ENCODE data around the gene HS3ST3A1.
"Not testable (repeated sequence)": the region's sequence is repeated elsewhere in the genome, so short reads cannot be mapped to it uniquely, and the experiment has no call there.

HS3ST3A1 gene

DNA sequence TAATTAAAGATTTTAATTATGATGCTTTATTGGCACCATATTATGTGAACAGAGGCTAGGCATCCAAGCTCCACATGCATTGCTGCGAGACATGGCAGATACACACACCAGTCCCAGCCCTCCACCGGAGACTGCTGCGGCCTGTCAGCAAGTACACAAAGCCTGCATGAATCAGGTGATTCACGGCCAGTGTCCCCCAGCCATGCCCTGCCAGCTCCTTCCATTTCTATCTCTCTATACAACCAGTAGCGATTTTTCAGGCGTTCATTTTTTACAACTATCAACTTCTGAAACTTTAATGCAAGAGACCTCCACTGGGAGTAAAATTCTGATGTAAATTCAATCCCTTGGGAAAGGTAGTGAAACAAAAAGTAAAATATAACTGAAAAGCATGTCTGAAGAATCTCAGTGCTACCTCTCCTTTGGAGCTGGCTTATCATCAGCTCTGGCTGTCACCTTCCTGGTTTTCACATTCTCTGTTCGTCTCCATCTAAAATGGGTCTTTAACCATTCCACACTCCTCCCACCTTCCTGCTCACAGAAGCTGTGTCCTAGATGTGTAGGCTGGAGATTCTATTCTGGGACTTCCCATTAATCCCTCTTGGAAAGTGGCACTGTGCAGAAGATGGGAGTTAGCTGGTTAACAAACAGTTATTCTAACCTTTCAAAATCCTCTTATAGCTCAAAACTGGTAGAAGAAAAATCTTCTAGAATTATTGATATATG lies 32.2 kb downstream of the HS3ST3A1 start:
- no peak for DNase-seq

DNA sequence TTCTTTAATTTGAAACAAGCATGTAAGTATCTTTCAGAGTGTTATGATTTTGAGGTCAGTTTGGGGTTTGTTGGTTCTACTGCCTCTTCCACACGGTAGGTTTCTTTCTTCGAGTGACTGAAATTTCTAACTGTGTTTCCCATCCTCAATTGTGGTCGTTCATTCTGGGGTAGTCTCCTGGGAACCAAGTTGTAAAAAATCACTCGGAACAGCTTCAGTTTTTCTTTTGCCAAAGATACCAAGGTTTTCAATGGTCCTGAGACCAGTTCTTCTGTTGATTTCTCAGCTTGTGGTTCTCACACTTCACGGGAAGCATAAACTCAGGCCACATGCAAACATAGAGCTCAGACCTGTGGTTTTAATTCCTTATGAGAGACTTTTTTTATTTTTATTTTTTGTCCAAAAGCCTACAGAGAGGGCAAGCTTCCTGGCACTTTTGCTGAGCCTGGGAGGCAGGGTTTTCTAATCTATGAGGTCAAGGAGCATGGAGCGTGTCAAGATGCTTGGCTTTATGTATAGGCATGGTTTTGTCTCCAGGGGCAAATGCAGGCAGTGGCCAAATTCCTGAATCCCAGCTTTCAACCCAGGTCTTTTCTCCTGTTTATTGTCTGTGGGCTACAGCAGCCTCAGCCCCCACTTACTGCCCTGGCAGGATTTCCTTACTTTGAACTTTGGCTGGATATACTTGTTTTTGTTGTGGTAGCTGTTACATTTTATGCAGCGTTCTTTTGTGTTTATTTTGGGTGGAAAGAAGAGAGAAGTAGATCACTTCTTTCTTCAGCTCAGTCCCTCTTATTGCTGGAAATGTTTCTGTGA lies 32.9 kb downstream of the HS3ST3A1 start:
- DNase-seq, result no peak

DNA sequence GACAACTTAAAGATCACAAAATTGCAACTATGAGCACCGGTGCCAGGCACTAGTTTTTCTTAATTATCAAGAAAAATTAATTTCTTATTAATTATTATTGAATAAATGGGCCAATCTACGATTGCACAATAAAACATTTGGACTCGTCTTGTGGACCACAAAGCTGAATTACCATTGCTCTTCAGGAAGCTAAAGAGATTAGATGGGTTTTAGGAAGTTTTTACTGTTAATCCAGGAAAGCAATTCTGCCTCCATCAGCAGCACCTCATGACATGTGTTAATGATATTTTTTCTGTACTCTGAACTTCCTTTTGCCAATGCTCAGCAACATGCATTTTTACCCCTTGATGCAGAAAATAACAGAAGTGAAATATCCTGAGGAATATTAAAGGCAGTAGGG lies 37.9 kb downstream of the HS3ST3A1 start:
- no peak for DNase-seq

DNA sequence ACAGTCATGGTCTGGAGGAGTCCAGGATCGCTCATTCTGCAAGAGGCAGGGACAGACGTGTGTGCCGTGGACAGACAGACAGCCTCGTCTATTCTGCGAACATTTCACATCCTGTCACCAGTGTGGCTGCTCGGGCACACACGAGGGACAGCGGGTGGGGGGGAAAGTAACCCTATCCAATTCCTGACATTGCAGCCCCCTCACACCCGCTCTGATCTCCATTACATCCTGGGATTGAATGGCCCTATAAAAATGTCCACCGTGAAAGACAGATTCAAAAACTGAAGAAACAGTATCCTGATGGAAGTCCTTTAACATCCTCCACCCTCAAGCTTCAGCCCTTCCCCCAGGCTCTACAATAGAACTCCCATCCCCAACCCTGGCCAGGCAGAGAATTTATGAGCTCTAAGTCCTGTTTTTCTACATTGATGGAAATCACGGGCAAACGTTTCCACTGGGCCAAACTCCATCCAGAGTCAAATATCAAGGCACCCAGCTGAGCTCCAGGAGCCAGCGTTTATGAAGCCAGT lies 39.4 kb downstream of the HS3ST3A1 start:
- DNase-seq, result no peak

DNA sequence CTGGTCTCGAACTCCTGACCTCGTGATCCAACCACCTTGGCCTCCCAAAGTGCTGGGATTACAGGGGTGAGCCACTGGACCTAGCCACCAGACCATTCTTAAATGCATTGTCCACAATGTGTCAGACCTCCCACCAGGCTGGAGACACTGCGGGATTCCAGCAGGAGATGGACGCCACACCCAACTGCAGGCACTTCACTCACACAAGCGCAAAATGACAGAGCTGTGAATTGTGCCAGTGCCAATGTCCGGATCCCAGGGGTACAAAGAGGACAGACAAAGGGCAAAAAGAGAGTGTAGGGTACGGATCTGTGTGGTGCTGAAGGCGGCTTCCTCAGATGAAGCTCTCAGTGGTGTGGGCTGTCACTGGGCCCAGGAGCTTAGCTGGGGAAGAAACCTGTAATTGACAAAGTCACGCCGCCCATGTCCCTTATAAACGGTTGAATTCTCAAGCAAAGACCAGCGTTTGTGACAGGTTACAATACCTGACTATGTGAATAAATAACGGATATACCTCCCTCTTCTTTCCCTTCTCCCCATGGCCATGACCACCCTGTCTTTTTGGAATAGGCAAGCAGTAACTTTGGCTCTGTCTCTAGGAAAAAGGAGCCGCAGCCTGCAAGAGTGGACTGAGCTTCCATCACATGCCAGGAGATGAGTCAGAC lies 40.0 kb downstream of the HS3ST3A1 start:
- no peak for DNase-seq

DNA sequence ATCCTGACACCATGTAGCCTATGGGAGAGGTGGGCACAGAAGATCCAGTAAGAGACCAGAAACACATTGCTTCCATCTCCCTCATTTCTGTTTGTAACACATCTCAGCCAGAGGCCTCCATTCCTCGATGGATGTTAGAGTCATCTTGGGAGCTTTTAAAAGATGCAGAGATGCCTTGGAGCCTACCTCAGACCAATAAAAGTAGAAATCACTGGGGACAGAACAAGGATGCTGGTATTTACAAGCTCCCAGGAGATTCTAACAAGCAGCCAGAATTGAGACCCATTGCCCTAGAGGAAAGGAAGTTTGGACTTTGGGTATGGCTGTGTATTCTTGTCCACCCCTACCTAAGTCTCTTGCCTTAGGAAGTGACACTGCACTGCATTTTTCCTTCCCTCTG lies 40.8 kb downstream of the HS3ST3A1 start:
- no peak for DNase-seq

DNA sequence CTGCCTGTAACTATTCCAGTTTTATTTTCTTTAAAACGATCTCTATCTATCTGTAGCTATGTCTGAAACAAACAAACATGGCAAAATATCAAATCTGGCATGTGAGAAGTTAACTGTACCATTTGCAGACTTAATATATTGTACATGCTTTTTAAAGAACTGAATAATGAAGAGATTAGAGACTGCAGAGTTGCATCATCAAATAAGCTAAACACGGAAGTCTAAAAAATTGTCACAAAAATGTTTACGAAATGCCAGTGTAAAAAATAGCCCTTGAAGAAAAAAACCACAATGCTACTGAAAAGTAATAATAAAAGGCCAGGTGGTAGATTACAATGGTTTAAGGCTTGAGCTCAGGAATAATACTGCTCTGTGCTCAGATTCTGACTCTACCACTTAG lies 43.1 kb downstream of the HS3ST3A1 start:
- no peak for DNase-seq

DNA sequence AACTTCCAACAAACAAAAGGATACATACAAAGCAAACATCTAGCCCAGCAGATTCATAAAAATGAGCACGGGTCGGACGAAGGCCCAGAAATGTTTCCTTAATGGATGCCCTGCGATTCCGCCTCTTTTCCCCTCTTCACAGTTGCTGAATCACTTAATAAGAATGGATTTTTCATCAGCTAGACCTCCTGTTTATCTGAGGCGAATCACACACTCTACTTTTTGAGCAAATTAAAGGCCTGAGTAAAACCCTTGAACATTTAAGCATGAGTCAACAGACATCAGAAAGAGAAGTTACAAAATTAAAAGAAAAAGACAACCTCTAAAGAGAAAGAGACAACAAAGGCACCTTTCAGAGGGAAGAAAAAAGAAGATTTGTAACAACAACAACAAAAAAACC lies 44.7 kb downstream of the HS3ST3A1 start:
- DNase-seq, result no peak

DNA sequence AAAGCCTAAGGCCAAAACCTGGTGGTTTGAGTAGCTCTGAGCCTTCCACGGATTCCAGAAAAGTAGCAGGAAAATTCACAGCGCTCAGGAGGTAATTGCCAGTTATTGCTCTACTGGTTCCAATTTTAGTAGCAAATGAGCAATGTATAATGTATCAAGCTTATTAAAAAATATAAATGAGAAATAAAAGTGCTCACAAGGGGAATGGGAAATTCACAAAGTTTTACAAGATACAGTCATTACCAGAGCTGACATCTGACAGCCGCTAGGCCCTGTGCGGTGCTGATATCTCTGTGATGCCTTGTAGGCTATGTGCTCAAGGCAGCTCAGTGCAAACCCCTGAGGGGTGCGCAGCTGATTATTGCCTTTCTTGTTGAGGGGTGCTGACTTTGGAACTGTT lies 47.5 kb downstream of the HS3ST3A1 start:
- no peak for DNase-seq

DNA sequence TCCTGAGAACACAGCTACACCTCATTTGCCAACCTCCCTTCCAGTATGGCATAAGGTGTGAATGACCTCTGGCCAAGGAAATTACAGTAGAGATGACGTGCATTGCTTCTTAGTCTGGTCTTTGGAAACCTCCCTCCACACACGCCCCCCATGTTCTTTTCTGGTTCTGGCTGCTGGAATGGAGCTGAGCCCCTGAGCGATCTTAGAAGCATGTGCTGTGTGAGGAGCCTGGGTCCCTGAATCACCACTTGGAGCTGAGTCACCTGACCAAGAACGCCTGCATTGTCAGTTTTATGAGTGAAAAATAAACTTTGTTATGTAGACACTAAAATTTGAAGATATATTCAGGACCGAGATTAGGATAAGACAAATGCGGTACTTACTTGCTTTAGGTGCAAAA lies 51.4 kb downstream of the HS3ST3A1 start:
- no peak for DNase-seq

DNA sequence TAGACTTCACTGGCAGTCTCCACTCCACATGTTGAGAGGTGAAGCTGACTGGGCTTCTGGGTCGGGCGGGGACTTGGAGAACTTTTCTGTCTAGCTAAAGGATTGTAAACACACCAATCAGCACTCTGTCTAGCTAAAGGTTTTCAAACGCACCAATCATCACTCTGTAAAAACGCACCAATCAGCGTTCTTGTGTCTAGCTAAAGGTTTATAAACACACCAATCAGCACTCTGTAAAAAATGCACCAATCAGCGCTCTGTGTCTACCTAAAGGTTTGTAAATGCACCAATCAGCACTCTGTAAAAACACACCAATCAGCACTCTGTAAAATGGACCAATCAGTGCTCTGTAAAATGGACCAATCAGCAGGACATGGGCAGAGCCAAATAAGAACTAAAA lies 53.2 kb downstream of the HS3ST3A1 start:
- not testable (repeated sequence) for DNase-seq

DNA sequence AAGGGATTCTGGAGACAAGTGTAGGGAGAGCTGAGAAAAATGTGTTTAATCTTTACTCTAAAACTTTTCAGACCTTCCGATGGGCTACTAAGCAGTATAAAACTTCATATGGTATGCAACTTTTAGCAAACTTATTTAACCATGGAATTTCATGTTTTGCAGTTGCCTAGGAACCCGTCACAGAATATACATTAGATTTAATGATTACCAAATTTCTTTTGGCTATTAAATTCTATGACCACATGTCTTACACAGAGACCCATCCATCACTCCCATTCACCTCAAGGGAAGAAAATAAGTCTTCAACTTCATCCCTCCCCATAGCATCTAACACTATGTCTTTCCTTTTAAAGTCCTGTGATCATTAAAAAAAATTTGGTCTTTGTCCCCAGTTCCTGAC lies 54.9 kb downstream of the HS3ST3A1 start:
- DNase-seq, result no peak

DNA sequence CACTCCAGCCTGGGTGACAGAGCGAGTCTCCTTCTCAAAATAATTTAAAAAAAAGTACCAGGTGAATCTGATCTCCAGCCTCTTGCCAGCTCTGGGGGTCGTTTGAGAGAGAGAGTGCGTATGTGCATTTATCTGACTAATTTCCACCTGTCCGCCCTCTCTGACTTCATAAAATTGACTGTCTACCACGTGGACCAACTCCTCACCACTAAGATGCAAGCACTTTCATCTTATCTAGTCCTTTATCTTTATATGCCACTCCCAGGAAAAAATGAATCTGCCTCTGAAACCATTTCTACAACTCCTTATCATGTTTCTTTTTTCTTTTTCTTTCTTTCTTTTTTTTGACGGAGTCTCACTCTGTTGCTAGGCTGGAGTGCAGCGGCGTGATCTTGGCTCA lies 55.8 kb downstream of the HS3ST3A1 start:
- DNase-seq, result no peak

DNA sequence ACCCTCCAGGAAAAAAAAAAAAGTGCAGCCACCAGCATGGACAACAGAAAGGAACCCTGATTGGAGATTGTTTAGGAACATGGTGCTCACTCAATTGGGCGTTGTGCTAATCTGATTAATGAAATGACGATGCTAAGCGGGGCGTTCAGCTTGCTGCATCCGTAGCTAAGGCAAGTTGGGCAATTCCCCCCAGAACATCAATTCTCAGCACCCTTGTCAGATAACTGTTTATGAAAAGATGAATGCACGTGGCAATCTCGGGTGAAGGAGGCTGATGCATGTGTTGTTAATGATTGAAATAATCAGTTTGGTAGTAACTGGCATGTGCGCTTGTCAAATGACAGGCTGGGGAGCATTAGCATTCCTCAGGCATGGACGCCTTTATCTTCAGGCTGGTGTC lies 57.0 kb downstream of the HS3ST3A1 start:
- no peak for DNase-seq

DNA sequence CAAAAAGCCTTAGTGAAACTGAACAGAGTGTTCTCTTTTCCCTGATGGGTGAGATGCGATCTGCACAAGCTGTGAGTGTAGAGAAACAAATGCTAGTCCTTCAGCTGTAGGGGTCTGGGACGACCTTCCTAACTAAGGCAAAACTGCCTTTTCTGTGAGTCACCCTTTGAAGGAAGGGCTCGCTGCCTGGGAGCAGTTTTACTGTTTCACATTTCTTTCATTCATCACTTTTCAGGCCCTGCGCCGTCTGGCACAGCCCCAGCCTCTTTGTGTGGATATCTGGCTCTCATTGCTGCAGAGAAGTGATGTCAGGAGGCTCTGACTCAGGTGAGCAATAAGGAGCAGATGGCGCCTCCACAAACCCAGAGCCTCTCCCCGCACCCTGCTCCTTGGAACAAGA lies 57.4 kb downstream of the HS3ST3A1 start:
- DNase-seq, result no peak

DNA sequence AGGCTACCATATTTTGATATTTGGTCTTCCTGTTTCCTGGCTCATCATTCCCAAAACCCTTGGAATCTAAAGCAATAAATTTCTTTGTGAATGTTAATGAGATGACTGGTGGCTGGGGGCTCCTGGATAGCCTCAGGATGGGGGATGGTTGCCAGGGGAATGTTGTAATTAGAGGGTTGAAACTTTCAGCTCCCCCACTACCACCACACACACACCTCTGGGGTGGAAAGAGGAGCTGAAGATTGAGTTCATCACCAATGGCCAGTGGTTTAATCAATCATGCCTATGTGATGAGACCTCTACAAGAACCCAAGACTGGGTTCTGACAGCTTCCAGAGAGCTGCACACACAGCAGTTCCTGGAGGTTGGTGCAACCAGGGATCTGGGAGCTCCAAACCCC lies 59.1 kb downstream of the HS3ST3A1 start:
- DNase-seq, result no peak

DNA sequence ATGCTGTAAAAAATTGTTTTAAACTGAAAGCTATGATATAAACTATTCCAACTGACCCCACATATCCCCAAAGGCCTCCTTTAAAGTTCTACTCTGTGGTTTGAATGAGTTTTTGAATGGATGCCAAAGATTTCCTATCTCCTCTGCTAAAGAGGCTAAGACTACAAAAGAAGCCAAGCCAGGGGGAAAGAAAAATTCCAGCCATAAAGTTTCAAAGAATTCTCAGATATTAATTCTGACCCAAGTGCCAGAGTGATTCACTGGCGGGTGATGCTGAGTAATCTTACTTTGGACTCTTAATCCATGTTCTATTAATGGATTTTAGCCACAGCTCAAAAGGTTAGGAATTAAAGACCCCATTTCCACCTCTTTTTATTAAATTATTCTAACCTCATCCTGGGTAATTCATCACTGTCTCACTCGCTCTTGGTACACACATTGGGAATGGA lies 60.7 kb downstream of the HS3ST3A1 start:
- DNase-seq, result no peak

DNA sequence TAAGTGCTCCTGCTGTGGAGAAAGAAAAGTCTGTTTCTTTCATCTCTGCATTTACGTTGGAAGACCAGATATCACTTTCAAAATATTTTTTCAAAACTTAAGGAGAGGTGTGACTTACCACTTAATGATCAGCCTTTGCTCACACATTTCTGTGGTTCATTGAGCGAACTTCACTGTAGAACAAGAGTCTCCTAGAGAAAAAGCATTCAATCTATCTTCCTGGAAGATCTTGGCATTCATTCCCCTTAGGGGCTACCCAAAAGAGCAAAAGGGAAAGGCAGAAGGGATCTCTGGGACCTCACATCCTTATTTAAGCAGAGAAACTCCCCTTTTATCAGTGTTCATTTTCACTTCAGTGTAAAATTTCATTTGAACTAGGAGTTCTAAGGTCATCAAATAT lies 61.2 kb downstream of the HS3ST3A1 start:
- DNase-seq, result no peak

DNA sequence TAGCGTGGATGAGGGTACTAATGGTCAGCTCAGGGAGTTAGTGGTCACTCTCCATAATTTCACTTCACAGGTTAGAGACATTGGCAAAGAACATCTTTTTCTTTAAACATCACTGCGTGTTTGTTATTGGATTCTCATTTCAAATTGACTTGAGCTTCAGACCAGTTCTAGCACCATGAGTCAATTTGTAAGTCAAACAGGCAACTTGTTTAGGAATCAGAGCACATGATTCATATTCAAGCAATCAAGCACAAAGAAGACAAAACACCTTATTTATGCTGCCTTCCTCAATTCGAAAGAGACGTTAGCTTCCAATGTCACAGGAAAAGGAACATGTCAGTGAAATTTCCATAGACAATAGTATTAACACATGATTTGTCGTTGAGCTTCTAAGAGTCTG lies 62.3 kb downstream of the HS3ST3A1 start:
- no peak for DNase-seq

DNA sequence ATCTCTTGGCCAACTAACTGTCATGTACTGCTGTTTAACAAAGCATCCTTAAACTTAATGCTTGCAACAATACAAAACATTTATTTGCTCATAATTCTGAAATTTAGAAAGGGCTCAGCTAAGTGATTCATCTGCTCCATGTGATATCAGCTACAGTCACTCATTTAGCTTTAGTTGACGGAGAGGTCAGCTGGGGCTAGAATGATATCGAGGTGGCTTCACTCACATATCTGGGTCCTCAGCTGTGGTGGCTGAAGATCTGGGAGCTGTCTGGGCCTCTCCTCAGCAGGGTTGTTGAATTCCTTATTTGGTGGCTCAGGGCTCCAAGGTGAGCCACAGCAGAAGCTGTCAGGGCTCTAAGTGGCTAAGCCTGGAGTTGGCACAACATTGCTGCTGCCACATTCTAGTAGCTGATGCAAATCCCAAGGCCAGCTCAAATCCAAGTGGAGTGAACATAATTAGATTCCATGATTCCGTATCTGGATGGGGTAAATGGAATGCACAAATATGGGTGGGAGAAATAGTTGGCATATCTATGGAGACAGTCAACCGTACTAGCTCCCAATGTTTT lies 62.8 kb downstream of the HS3ST3A1 start:
- no peak for DNase-seq

DNA sequence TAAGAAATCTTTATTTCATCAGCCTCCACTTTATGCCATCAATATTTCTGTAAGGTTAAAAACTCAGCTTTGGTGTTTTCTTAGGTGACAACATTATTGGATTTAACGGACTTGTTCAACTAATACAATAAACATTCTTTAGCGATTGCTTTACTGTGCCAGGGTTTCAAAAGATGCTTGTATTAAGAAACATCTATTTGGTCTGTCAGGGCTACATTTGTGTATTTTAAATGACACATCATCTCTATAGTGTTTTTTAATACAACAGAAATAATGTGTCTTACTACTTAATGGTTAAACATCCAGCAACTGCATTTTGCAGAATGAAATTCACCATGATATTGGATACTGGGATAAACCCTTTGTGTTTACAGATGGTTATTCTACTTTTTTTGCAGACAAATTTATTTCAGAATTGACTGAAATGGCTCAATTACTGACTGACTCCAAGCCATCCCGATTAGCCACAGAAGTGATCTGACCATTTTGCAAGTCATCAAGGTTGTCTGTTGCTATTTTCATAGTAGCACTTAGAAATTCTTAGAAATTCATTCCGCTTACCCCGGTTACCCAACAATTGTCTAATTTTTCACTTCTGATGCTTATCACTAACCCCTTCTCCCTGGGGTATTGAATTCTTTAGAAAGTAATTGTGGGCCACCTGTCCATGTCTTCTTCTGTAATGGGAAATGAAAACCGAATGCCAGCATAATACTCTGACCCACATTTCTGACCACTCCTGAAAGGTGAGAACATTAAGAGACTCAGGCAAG lies 63.7 kb downstream of the HS3ST3A1 start:
- no peak for DNase-seq

DNA sequence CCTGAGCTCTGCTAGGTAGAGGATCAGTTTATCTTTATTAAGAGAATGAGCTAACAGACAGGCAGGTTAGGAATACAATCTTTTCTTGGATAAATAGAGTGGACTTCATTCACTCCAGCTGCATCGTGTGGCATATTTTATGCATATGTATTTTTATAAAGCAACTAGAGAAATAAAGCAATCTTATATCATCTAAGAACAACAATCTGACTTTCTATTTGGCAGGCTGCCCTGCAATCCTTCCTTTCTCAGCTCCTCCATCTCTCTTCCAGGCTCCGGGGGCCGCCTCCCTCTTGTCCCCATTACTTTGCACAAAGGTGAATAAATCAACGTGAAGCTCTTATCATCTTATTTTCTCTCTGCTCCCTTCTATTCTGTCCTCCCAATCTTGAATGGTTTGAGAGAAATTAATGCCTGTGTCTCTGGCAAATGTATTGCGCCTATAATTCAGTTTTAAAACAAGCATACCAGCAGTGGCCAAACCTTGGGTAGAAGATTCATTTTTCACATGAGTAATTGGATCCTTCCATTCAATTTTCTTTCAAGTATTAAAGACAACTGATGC lies 64.5 kb downstream of the HS3ST3A1 start:
- no peak for DNase-seq
